NOMO-1 treated with dmso at 0.1 percent for 144 hours (cell line): ENCODE results near the gene TENM4.
"Not testable (repeated sequence)": the region's sequence is repeated elsewhere in the genome, so short reads cannot be mapped to it uniquely, and the experiment has no call there.

ENCODE experiments used
- DNase-seq: peaks from one replicate; lab custom pipeline; 2025; ENCODE audit not compliant: unreplicated experiment; lab: John Stamatoyannopoulos, UW

TENM4 gene

GRCh38 chr11:78922859-78923625 is 517.8 kb downstream of the TENM4 start:
- no peak for DNase-seq

GRCh38 chr11:78921509-78921908 is 519.3 kb downstream of the TENM4 start:
- DNase-seq = no peak

- DNase-seq = no peak
Observed at GRCh38 chr11:78920329-78920728, 520.5 kb downstream of the TENM4 start.

GRCh38 chr11:78916759-78917158 is 524.1 kb downstream of the TENM4 start:
- no peak for DNase-seq

GRCh38 chr11:78914503-78914902 is 526.3 kb downstream of the TENM4 start:
- no peak for DNase-seq

GRCh38 chr11:78912778-78913177 is 528.1 kb downstream of the TENM4 start:
- DNase-seq = no peak

- DNase-seq = no peak
Observed at GRCh38 chr11:78910322-78910721, 530.5 kb downstream of the TENM4 start.

- no peak for DNase-seq
Observed at GRCh38 chr11:78909386-78909785, 531.4 kb downstream of the TENM4 start.

GRCh38 chr11:78907636-78908035 is 533.2 kb downstream of the TENM4 start:
- no peak for DNase-seq

- DNase-seq = no peak
Observed at GRCh38 chr11:78906566-78906965, 534.3 kb downstream of the TENM4 start.

- no peak for DNase-seq
Observed at GRCh38 chr11:78905756-78906155, 535.1 kb downstream of the TENM4 start.

GRCh38 chr11:78902771-78903507 is 537.9 kb downstream of the TENM4 start:
- DNase-seq = no peak

- DNase-seq = no peak
Observed at GRCh38 chr11:78901831-78902230, 539.0 kb downstream of the TENM4 start.

GRCh38 chr11:78898266-78898775 is 542.5 kb downstream of the TENM4 start:
- DNase-seq = no peak

GRCh38 chr11:78893996-78894395 is 546.8 kb downstream of the TENM4 start:
- no peak for DNase-seq

- DNase-seq = no peak
Observed at GRCh38 chr11:78889698-78890097, 551.1 kb downstream of the TENM4 start.

- no peak for DNase-seq
Observed at GRCh38 chr11:78886616-78887015, 554.2 kb downstream of the TENM4 start.

- no peak for DNase-seq
Observed at GRCh38 chr11:78884761-78885160, 556.1 kb downstream of the TENM4 start.

GRCh38 chr11:78883506-78883905 is 557.3 kb downstream of the TENM4 start:
- no peak for DNase-seq

- not testable (repeated sequence) for DNase-seq
Observed at GRCh38 chr11:78879094-78879980, 561.5 kb downstream of the TENM4 start.

GRCh38 chr11:78878631-78879030 is 562.2 kb downstream of the TENM4 start:
- no peak for DNase-seq
